ENCODE measurements around the gene ZNF593OS.

Gene ZNF593OS

GRCh38 chr1:26124418-26125331 is 47.0 kb downstream of the ZNF593OS start:
- no peak for DNase-seq

GRCh38 chr1:26122988-26123973 is 48.4 kb downstream of the ZNF593OS start:
- DNase-seq: no peak

GRCh38 chr1:26121854-26122773 is 49.5 kb downstream of the ZNF593OS start:
- no peak for DNase-seq

GRCh38 chr1:26119892-26120608 is 51.6 kb downstream of the ZNF593OS start:
- no peak for DNase-seq

Measured in activated naive CD4-positive, alpha-beta T cell treated with anti-CD3 and anti-CD28 coated beads, Interleukin-2, amount 50 U/mL, for 16 hours (primary cell).